Measurements from ENCODE around the gene NPAS1.

Gene NPAS1

DNA sequence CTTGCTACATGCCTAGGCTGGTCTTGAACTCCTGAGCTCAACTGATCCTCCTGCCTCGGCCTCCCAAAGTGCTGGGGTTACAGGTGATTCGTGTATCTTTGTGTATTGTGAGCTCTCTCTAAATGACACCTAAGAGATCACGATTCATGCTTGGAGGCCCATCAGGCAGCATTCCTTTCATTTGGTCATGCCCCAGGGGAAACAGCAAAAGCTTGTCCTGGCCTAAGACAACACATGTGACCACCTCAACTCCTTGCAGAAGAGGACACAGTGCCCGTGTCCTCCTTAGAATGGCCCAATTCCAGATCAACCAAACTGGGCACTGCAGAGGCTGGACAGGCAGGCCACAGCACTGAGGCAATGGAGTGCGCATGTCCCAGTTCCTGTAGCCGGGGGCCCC, 61.5 kb downstream of the NPAS1 start:
- no peak for ATAC-seq (replicated peaks)
- H3K27me3 Mint-ChIP-seq: no peaks in the 10 kb centered on the region
- DNase-seq: no peak
- H3K9me3 Mint-ChIP-seq: no peaks in the 10 kb centered on the region
- H3K4me1 Mint-ChIP-seq: peaks cover 0 to 7% of the 10 kb centered on the region in 2 donors
- H3K4me3 Mint-ChIP-seq: no peak overlapping the region
- H3K27ac Mint-ChIP-seq: no peak overlapping the region
- H3K36me3 Mint-ChIP-seq: peaks cover 33 to 53% of the 10 kb centered on the region in 2 donors

DNA sequence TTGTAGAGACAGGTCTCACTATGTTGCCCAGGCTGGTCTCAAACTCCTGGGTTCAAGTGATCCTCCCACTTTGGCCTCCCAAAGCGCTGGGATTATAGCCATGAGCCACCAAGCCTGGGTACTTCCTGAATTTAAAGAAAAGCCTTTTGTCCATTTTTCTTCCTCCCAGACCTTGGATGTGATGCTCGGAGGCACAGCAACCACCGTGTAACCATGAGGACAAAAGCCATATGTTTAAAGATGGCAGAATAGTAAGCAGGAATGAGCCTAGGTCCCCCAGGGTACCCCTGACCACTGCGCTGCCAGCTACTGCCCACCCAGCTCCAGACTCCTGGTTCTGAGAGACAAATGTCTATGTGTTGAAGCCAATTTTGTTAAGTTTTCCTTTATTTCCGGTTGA, 62.9 kb downstream of the NPAS1 start:
- Mint-ChIP-seq H3K9me3 (no peaks in the 10 kb centered on the region), H3K27me3 (no peaks in the 10 kb centered on the region), H3K27ac (no peak overlapping the region), H3K4me1 (peaks cover 5 to 15% of the 10 kb centered on the region in 2 donors), H3K36me3 (peaks cover 42 to 55% of the 10 kb centered on the region in 2 donors), H3K4me3 (no peak overlapping the region)
- DNase-seq (no peak), ATAC-seq (replicated peaks) (no peak)

GRCh38 chr19:47084879-47085439, 65.3 kb downstream of the NPAS1 start:
- Mint-ChIP-seq H3K9me3 (no peaks in the 10 kb centered on the region), H3K4me1 (peaks cover 5 to 15% of the 10 kb centered on the region in 2 donors), H3K27me3 (no peaks in the 10 kb centered on the region), H3K4me3 (no peak overlapping the region), H3K36me3 (peaks cover 47 to 63% of the 10 kb centered on the region in 2 donors), H3K27ac (no peak overlapping the region)
- DNase-seq (no peak), ATAC-seq (replicated peaks) (no peak)

GRCh38 chr19:47086280-47086679, 66.6 kb downstream of the NPAS1 start:
- H3K9me3 Mint-ChIP-seq: no peaks in the 10 kb centered on the region
- no peak for ATAC-seq (replicated peaks)
- peaks cover 5 to 9% of the 10 kb centered on the region in 2 donors for H3K4me1 Mint-ChIP-seq
- no peak overlapping the region for H3K4me3 Mint-ChIP-seq
- H3K27me3 Mint-ChIP-seq: no peaks in the 10 kb centered on the region
- peak overlapping the region; percentile 60 for H3K27ac Mint-ChIP-seq
- no peak for DNase-seq
- H3K36me3 Mint-ChIP-seq: peaks cover 54 to 65% of the 10 kb centered on the region in 2 donors

DNA sequence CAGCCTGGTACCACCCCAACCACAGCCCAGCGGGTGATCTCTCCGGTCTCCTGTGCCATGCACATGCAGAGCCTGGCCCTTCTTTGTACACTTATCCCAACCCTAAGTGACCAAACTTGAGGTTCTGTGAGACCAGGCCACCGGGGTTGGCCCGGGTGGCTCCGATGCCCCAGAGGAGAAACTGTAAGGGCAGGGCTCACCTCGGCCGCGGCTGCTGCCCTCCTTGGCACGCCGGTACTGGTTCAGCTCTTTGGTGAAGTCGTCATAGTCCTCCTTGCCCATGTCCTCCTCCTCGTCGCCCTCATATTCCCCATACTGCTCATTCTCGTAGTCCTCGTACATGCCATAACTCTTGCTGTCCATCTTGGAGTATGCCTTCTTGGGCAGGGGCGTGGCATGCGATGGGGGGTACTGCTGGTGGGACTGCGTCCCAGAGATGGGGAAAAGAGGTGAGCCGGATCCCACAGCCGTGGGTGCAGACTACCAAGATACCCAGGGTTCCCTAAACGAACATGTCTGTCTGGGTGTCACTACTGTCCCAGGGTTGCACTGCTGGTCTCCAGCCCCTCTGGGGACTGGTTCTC, 70.2 kb downstream of the NPAS1 start:
- H3K4me1 Mint-ChIP-seq: peaks cover 13 to 27% of the 10 kb centered on the region in 2 donors
- H3K27ac Mint-ChIP-seq: peak overlapping the region; percentile 37
- ATAC-seq (replicated peaks) (no peak), DNase-seq (no peak)
- peaks cover 53 to 59% of the 10 kb centered on the region in 2 donors for H3K36me3 Mint-ChIP-seq
- H3K27me3 Mint-ChIP-seq: no peaks in the 10 kb centered on the region
- no peak overlapping the region for H3K4me3 Mint-ChIP-seq
- no peaks in the 10 kb centered on the region for H3K9me3 Mint-ChIP-seq

DNA sequence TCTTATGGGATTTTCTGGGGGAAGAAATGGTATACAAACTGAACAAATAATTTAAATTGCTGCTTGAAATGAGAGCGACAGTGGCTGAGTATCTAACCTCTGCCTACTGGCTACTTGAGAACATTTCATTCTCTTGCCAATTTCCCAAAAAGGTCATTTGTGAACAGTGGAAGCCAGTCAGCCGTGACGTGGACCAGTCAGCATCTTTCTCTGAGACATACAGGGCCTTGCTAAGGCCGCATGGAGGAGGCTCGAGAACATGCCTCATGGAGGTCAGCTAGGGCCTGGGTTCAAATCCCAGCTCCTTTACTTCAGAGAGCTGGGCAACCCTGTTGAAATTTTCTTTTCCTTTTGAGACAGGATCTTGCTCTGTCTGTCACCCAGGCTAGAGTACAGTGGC, 73.6 kb downstream of the NPAS1 start:
- H3K9me3 Mint-ChIP-seq: no peaks in the 10 kb centered on the region
- ATAC-seq (replicated peaks) (peak in 1 of 2 donors; percentile 29), DNase-seq (no peak)
- peaks cover 42 to 47% of the 10 kb centered on the region in 2 donors for H3K36me3 Mint-ChIP-seq
- peaks cover 27 to 45% of the 10 kb centered on the region in 2 donors for H3K4me1 Mint-ChIP-seq
- H3K27me3 Mint-ChIP-seq: no peaks in the 10 kb centered on the region
- peak overlapping the region; percentile 76 for H3K27ac Mint-ChIP-seq
- H3K4me3 Mint-ChIP-seq: no peak overlapping the region

DNA sequence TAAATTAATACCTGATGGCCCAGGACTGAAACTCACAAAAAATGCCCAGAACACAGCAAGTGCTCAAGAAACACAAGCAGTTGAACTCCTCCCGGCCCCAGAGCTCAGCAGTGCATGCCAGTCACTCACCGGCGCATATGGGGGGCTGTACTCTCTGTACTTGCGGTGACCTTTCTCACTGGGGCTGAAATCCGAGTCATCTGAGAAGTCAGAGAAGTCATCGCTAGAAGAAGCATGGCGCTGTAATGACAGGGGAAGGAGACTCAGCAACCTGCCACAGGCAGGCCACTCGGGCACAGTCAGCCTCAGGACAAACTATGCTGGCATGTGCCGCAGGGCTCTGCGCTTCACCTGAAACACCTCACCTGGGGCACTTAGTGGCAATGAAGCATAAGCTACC, 74.2 kb downstream of the NPAS1 start:
- Mint-ChIP-seq H3K27ac (peak overlapping the region; percentile 76), H3K27me3 (no peaks in the 10 kb centered on the region), H3K36me3 (peaks cover 47% of the 10 kb centered on the region in 2 donors), H3K9me3 (no peaks in the 10 kb centered on the region), H3K4me3 (no peak overlapping the region), H3K4me1 (peaks cover 27 to 51% of the 10 kb centered on the region in 2 donors)
- DNase-seq (no peak), ATAC-seq (replicated peaks) (peak; percentile 75 to 88)

DNA sequence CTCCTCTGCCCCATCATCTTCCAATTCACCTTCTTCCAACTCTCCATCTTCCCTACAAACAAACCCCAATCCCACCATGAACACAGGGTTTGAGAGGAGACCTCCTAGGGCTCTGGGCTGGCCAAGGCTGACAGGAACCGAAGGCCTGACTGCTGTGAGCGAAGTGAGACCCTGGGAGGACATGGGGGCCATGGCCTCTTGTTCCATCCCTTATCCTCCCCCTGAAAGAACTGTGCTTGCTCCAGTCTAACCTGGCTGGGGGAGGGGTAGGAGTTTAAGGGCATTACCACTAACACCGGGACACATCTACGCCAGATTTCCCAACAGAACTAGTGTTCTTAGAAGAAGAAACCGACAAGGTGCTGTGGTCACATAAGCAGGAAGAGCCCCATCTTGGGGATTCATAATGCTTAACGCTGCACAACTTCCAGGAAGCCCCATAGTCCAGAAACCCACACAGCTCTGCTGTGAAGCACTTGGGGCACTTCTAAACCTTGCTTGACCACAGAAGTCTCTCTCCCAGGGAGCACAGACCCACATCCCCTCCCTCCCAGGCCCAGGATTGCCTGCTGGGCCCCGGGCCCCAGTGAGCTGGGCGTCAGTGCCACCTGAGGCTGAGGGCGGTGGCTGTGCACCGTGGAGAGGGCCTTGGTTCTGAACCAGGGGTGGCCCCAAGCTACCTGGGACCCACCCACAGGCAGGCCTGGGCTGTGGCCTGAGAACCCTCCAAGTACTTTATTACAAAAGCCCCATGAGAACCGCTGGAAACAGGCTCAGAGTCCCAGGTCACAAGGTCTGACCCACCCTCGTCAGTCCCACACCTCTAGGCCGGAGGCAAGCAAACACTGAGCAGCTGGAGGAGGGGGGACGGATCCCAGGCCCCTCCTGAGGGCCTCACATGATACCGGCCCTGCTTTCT, 75.2 kb downstream of the NPAS1 start:
- Mint-ChIP-seq H3K27me3 (no peaks in the 10 kb centered on the region), H3K4me1 (peaks cover 30 to 56% of the 10 kb centered on the region in 2 donors)
- no peak for DNase-seq

More for the DNA sequence above, 75.2 kb downstream of the NPAS1 start:
- ATAC-seq (replicated peaks): peak; percentile 53 to 55
- Mint-ChIP-seq H3K9me3 (no peaks in the 10 kb centered on the region), H3K4me3 (peak overlapping the region in 1 of 2 donors; percentile 21), H3K27ac (peak overlapping the region; percentile 89), H3K36me3 (peaks cover 42 to 43% of the 10 kb centered on the region in 2 donors)

All from stimulated activated naive B cell treated with anti-CD40 and anti-IgM and Interleukin-4, amounts not matched to agents 10 μg/mL and 1 μg/mL and 100 μg/mL, for 72 hours (primary cell).